Activated CD8-positive, alpha-beta memory T cell treated with anti-CD3 and anti-CD28 coated beads, Interleukin-2, amount 10 ng/mL, durations not matched to agents 7 days and 5 days (primary cell): ENCODE measurements around the gene HUWE1. TPM values are rescaled to one million over a fixed set of nuclear protein-coding genes. Genes with fewer than 3 reads are reported as not detected.

Experiments used
- ATAC-seq: fragments of 150-1000 bp; cut with Tn5 transposase; one replicate; pipeline ENCODE4 v1.10.0; 2021; ENCODE audit warnings: moderate library complexity
- CTCF ChIA-PET: fragments of 350-600 bp; sonication (Branson Sonifier 250); formaldehyde crosslinking; loops from one replicate; lab custom pipeline; 2021; ENCODE audit warnings: antibody characterized with exemption; lab: Charles Lee
- DNase-seq: peaks from one replicate; pipeline ENCODE4 v3.0.0-alpha.2; 2020
- H3K27ac Mint-ChIP-seq: one replicate; pipeline ENCODE4 v1.8.0; 2021; ENCODE audit warnings: mild to moderate bottlenecking, mixed read lengths
- H3K27me3 Mint-ChIP-seq: one replicate; pipeline ENCODE4 v1.8.0; 2021; ENCODE audit warnings: mixed read lengths
- H3K36me3 Mint-ChIP-seq: one replicate; pipeline ENCODE4 v1.8.0; 2021; ENCODE audit warnings: mild to moderate bottlenecking, mixed read lengths
- H3K4me1 Mint-ChIP-seq: one replicate; pipeline ENCODE4 v1.8.0; 2021; ENCODE audit warnings: mixed read lengths
- H3K4me3 Mint-ChIP-seq: one replicate; pipeline ENCODE4 v1.8.0; 2021; ENCODE audit warnings: mild to moderate bottlenecking, moderate library complexity, mixed read lengths
- H3K9me3 Mint-ChIP-seq: one replicate; pipeline ENCODE4 v1.8.0; 2022; ENCODE audit warnings: low read depth, mixed read lengths
- total RNA-seq, 2 experiments: library from RNA; stranded (reverse); gene quantifications; one replicate each; pipeline ENCODE4 v1.2.3, GENCODE V29; 2021

HUWE1 gene
- total RNA-seq, 2 experiments from 2014 or later = 300 to 342 TPM

- H3K9me3 Mint-ChIP-seq = no peaks in the 10 kb centered on the region
- peaks cover 14% of the 10 kb centered on the region for H3K36me3 Mint-ChIP-seq
- CTCF ChIA-PET = interaction anchor here (0.9 to 2.1 kb wide), 6 partner anchors 16 to 222 kb away, joined by 3 to 14 read pairs (median 6); partner anchors contain the start of gene HUWE1
- ATAC-seq (peak; percentile 18), DNase-seq (no peak)
- peak overlapping the region; percentile 98 for H3K27ac Mint-ChIP-seq
- no peaks in the 10 kb centered on the region for H3K27me3 Mint-ChIP-seq
- peak overlapping the region; percentile 84 for H3K4me3 Mint-ChIP-seq
- H3K4me1 Mint-ChIP-seq = peaks cover 54% of the 10 kb centered on the region
These were observed 28.9 kb upstream of the HUWE1 start for GRCh38 chrX:53715346-53715924.

GRCh38 chrX:53714580-53715345, 28.2 kb upstream of the HUWE1 start:
- CTCF ChIA-PET = interaction anchor here (0.9 to 1.5 kb wide), 6 partner anchors 17 to 223 kb away, joined by 3 to 14 read pairs (median 4); partner anchors contain the start of gene HUWE1
- H3K4me3 Mint-ChIP-seq = peak overlapping the region; percentile 84
- H3K36me3 Mint-ChIP-seq = peaks cover 18% of the 10 kb centered on the region
- DNase-seq (peak; percentile 89), ATAC-seq (peak; percentile 82)
- no peaks in the 10 kb centered on the region for H3K27me3 Mint-ChIP-seq
- H3K4me1 Mint-ChIP-seq = peaks cover 51% of the 10 kb centered on the region
- no peaks in the 10 kb centered on the region for H3K9me3 Mint-ChIP-seq
- H3K27ac Mint-ChIP-seq = peak overlapping the region; percentile 98

- ATAC-seq (peak; percentile 20), DNase-seq (no peak)
- Mint-ChIP-seq H3K27me3 (no peaks in the 10 kb centered on the region), H3K4me3 (peak overlapping the region; percentile 84), H3K36me3 (peaks cover 25% of the 10 kb centered on the region), H3K27ac (peak overlapping the region; percentile 98), H3K4me1 (peaks cover 49% of the 10 kb centered on the region), H3K9me3 (no peaks in the 10 kb centered on the region)
- CTCF ChIA-PET = interaction anchor here (1.1 to 1.5 kb wide), 4 partner anchors 17 to 31 kb away, joined by 3 to 14 read pairs (median 8); partner anchors contain the start of gene HUWE1
These were observed 27.6 kb upstream of the HUWE1 start for GRCh38 chrX:53713987-53714579.

- H3K9me3 Mint-ChIP-seq = no peaks in the 10 kb centered on the region
- H3K4me1 Mint-ChIP-seq = peaks cover 30% of the 10 kb centered on the region
- CTCF ChIA-PET = interaction anchor here (1.2 kb wide), 1 partner anchor 25 kb away, joined by 3 read pairs; the partner anchor contains the start of gene HUWE1
- no peak overlapping the region for H3K4me3 Mint-ChIP-seq
- H3K27ac Mint-ChIP-seq = no peak overlapping the region
- H3K27me3 Mint-ChIP-seq = no peaks in the 10 kb centered on the region
- no peak for ATAC-seq
- H3K36me3 Mint-ChIP-seq = peaks cover 35% of the 10 kb centered on the region
- no peak for DNase-seq
These were observed 24.9 kb upstream of the HUWE1 start for GRCh38 chrX:53711436-53711835.

- ATAC-seq (no peak), DNase-seq (no peak)
- Mint-ChIP-seq H3K27ac (no peak overlapping the region), H3K36me3 (peaks cover 33% of the 10 kb centered on the region), H3K27me3 (no peaks in the 10 kb centered on the region), H3K4me3 (no peak overlapping the region), H3K9me3 (no peaks in the 10 kb centered on the region), H3K4me1 (peaks cover 2% of the 10 kb centered on the region)
- CTCF ChIA-PET = no interaction called here
These were observed 18.3 kb upstream of the HUWE1 start for GRCh38 chrX:53704854-53705253.

GRCh38 chrX:53704294-53704693, 17.8 kb upstream of the HUWE1 start:
- ATAC-seq (no peak), DNase-seq (no peak)
- Mint-ChIP-seq H3K4me3 (no peak overlapping the region), H3K9me3 (no peaks in the 10 kb centered on the region), H3K4me1 (peaks cover 1% of the 10 kb centered on the region), H3K27ac (no peak overlapping the region), H3K36me3 (peaks cover 28% of the 10 kb centered on the region), H3K27me3 (no peaks in the 10 kb centered on the region)
- CTCF ChIA-PET = no interaction called here

GRCh38 chrX:53695946-53696549, 9.5 kb upstream of the HUWE1 start:
- DNase-seq = no peak
- CTCF ChIA-PET = no interaction called here
- H3K27ac Mint-ChIP-seq = no peak overlapping the region

GRCh38 chrX:53694642-53695041, 8.1 kb upstream of the HUWE1 start:
- no peaks in the 10 kb centered on the region for H3K27me3 Mint-ChIP-seq
- H3K27ac Mint-ChIP-seq = no peak overlapping the region
- no peaks in the 10 kb centered on the region for H3K9me3 Mint-ChIP-seq
- DNase-seq = no peak
- no peak for ATAC-seq
- peaks cover 21% of the 10 kb centered on the region for H3K4me1 Mint-ChIP-seq
- peaks cover 4% of the 10 kb centered on the region for H3K36me3 Mint-ChIP-seq
- H3K4me3 Mint-ChIP-seq = no peak overlapping the region
- CTCF ChIA-PET = interaction anchor here (0.8 to 1.1 kb wide), 2 partner anchors 18 to 20 kb away, joined by 3 to 4 read pairs; no protein-coding TSS in a partner anchor

More at GRCh38 chrX:53695946-53696549, 9.5 kb upstream of the HUWE1 start:
- Mint-ChIP-seq H3K4me1 (peaks cover 19% of the 10 kb centered on the region), H3K4me3 (no peak overlapping the region), H3K9me3 (no peaks in the 10 kb centered on the region), H3K36me3 (peaks cover 10% of the 10 kb centered on the region), H3K27me3 (no peaks in the 10 kb centered on the region)
- ATAC-seq = no peak

GRCh38 chrX:53688300-53688699, 1.8 kb upstream of the HUWE1 start:
- peak overlapping the region; percentile 57 for H3K27ac Mint-ChIP-seq
- peaks cover 8% of the 10 kb centered on the region for H3K36me3 Mint-ChIP-seq
- CTCF ChIA-PET = no interaction called here
- ATAC-seq = no peak
- no peak for DNase-seq
- H3K4me3 Mint-ChIP-seq = no peak overlapping the region
- H3K4me1 Mint-ChIP-seq = peaks cover 10% of the 10 kb centered on the region
- H3K27me3 Mint-ChIP-seq = no peaks in the 10 kb centered on the region
- H3K9me3 Mint-ChIP-seq = no peaks in the 10 kb centered on the region

- no peaks in the 10 kb centered on the region for H3K27me3 Mint-ChIP-seq
- ATAC-seq (no peak), DNase-seq (no peak)
- H3K36me3 Mint-ChIP-seq = peaks cover 19% of the 10 kb centered on the region
- peaks cover 22% of the 10 kb centered on the region for H3K4me1 Mint-ChIP-seq
- H3K4me3 Mint-ChIP-seq = peak overlapping the region; percentile 94
- no peaks in the 10 kb centered on the region for H3K9me3 Mint-ChIP-seq
- CTCF ChIA-PET = interaction anchor here (0.6 to 1.8 kb wide), 4 partner anchors 26 to 1236 kb away, joined by 3 to 12 read pairs (median 4); no protein-coding TSS in a partner anchor
- peak overlapping the region; percentile 96 for H3K27ac Mint-ChIP-seq
These were observed 808 bp downstream of the HUWE1 start for GRCh38 chrX:53685711-53686110.

GRCh38 chrX:53684415-53685192, 1.9 kb downstream of the HUWE1 start:
- Mint-ChIP-seq H3K9me3 (no peaks in the 10 kb centered on the region), H3K27ac (peak overlapping the region; percentile 96), H3K4me3 (peak overlapping the region; percentile 94), H3K27me3 (no peaks in the 10 kb centered on the region), H3K36me3 (peaks cover 27% of the 10 kb centered on the region), H3K4me1 (peaks cover 28% of the 10 kb centered on the region)
- no peak for ATAC-seq
- no peak for DNase-seq
- CTCF ChIA-PET = interaction anchor here (0.6 to 2.8 kb wide), 4 partner anchors 22 to 83 kb away, joined by 3 to 14 read pairs (median 5); no protein-coding TSS in a partner anchor
